CD4-positive, CD25-positive, alpha-beta regulatory T cell (primary cell): Measurements from ENCODE around the gene ACO1. TPM values are rescaled to one million over a fixed set of nuclear protein-coding genes. Genes with fewer than 3 reads are reported as not detected.

Experiments
- ATAC-seq, 2 donors: fragments of 150-1000 bp; cut with Tn5 transposase; one replicate each; pipeline ENCODE4 v1.10.0; 2021; ENCODE audit warnings: low read depth in 2 of 2, moderate number of reproducible peaks in 2 of 2, moderate library complexity in 1 of 2
- DNase-seq, 3 donors: peaks; one replicate each; pipeline versions ENCODE4 v3.0.0 to v3.0.0-alpha.2; 2012 to 2022; ENCODE audit warnings: mixed read lengths in 1 of 3
- H3K27ac ChIP-seq: one replicate; pipeline ENCODE4 v1.7.0; 2013; ENCODE audit warnings: mild to moderate bottlenecking, low read length; ENCODE audit not compliant: insufficient read depth, poor library complexity, severe bottlenecking
- H3K27me3 ChIP-seq: one replicate; pipeline ENCODE4 v1.7.0; 2013; ENCODE audit warnings: low read length; ENCODE audit not compliant: control insufficient read depth, insufficient read depth
- H3K36me3 ChIP-seq: one replicate; pipeline ENCODE4 v1.7.0; 2013; ENCODE audit warnings: mild to moderate bottlenecking, low read length, moderate library complexity; ENCODE audit not compliant: control insufficient read depth, insufficient read depth
- H3K4me1 ChIP-seq: 2 replicates; pipeline ENCODE4 v1.7.0; 2013; ENCODE audit warnings: mild to moderate bottlenecking, low read length; ENCODE audit not compliant: insufficient read depth, control insufficient read depth, poor library complexity, severe bottlenecking
- H3K4me3 ChIP-seq: one replicate; pipeline ENCODE4 v1.7.0; 2013; ENCODE audit warnings: low read depth, mild to moderate bottlenecking, low read length, moderate library complexity
- H3K9me3 ChIP-seq, 2 experiments: 1 replicate in 1 of 2; 2 replicates in 1 of 2; pipeline ENCODE4 v1.7.0; 2013; ENCODE audit warnings: low read length in 2 of 2, mild to moderate bottlenecking in 1 of 2, moderate library complexity in 1 of 2; ENCODE audit not compliant: control insufficient read depth in 2 of 2
- H3K27ac Mint-ChIP-seq, 3 donors: one replicate each; pipeline ENCODE4 v1.8.0; 2020 to 2022; ENCODE audit warnings: mild to moderate bottlenecking in 3 of 3, mixed read lengths in 3 of 3, moderate library complexity in 2 of 3
- H3K27me3 Mint-ChIP-seq: one replicate; pipeline ENCODE4 v1.8.0; 2022; ENCODE audit warnings: mild to moderate bottlenecking, mixed read lengths
- H3K36me3 Mint-ChIP-seq: one replicate; pipeline ENCODE4 v1.8.0; 2020; ENCODE audit warnings: mixed read lengths
- H3K4me1 Mint-ChIP-seq, 4 donors: one replicate each; pipeline ENCODE4 v1.8.0; 2020 to 2022; ENCODE audit warnings: mixed read lengths in 4 of 4, mild to moderate bottlenecking in 1 of 4
- H3K4me3 Mint-ChIP-seq, 4 donors: one replicate each; pipeline ENCODE4 v1.8.0; 2020 to 2022; ENCODE audit warnings: mild to moderate bottlenecking in 4 of 4, mixed read lengths in 4 of 4, moderate library complexity in 3 of 4
- H3K9me3 Mint-ChIP-seq, 7 donors: one replicate each; pipeline ENCODE4 v1.8.0; 2020 to 2022; ENCODE audit warnings: mixed read lengths in 7 of 7, mild to moderate bottlenecking in 3 of 7, moderate library complexity in 2 of 7
- polyA plus RNA-seq, 4 donors: library from polyadenylated mRNA; unstranded; fragments of 300-500 nt; fragmentation: Illumina TruSeq; gene quantifications; one replicate each; pipeline ENCODE4 v1.2.3, GENCODE V29; 2021
- total RNA-seq: library from RNA; stranded (reverse); gene quantifications from one replicate; pipeline ENCODE4 v1.2.3, GENCODE V29; 2022

ACO1 gene
- total and polyA plus RNA-seq, 5 donors from 2014 or later: 3.6 to 7.4 (median 6.0) TPM

DNA sequence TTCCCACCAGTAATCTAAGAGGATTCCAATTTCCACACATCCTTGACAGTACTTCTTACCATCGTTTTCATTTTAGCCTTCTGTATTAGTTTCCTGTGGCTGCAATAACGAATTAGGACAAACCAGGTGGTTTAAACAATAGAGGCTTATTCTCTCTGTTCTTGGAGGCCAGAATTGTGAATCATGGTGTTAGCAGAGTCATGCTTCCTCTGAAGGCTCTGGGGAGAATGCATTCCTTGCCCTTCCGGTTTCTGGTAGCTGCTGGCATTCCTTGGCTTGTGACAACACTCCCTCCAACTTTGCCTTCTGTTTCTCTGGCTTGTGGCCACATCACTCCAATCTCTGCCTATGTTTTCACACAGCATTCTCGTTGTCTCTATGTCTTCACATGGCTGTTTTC is 118.0 kb downstream of the ACO1 start:
- Histone ChIP-seq H3K4me3 (no peak overlapping the region), H3K4me1 (no peaks in the 10 kb centered on the region), H3K27me3 (no peaks in the 10 kb centered on the region), H3K27ac (no peak overlapping the region), H3K9me3 (no peaks in the 10 kb centered on the region), H3K36me3 (peaks cover 37% of the 10 kb centered on the region)
- no peaks in the 10 kb centered on the region for H3K27me3 Mint-ChIP-seq
- no peak overlapping the region for H3K4me3 Mint-ChIP-seq
- peaks cover 5 to 29% (median 12%) of the 10 kb centered on the region in 4 donors for H3K4me1 Mint-ChIP-seq
- no peaks in the 10 kb centered on the region for H3K9me3 Mint-ChIP-seq
- DNase-seq (no peak), ATAC-seq (no peak)
- H3K36me3 Mint-ChIP-seq: peaks cover 36% of the 10 kb centered on the region
- no peak overlapping the region for H3K27ac Mint-ChIP-seq

- Histone ChIP-seq H3K4me3 (no peak overlapping the region), H3K27me3 (no peaks in the 10 kb centered on the region), H3K4me1 (no peaks in the 10 kb centered on the region), H3K27ac (no peak overlapping the region), H3K36me3 (peaks cover 34% of the 10 kb centered on the region), H3K9me3 (no peaks in the 10 kb centered on the region)
- DNase-seq (no peak), ATAC-seq (no peak)
- no peaks in the 10 kb centered on the region for H3K9me3 Mint-ChIP-seq
- H3K4me3 Mint-ChIP-seq: no peak overlapping the region
- peaks cover 10 to 29% (median 14%) of the 10 kb centered on the region in 4 donors for H3K4me1 Mint-ChIP-seq
- peaks cover 34% of the 10 kb centered on the region for H3K36me3 Mint-ChIP-seq
- no peak overlapping the region for H3K27ac Mint-ChIP-seq
- H3K27me3 Mint-ChIP-seq: no peaks in the 10 kb centered on the region
Observed at GRCh38 chr9:32503008-32503407, 118.6 kb downstream of the ACO1 start.

Other genes with a start within 250 kb of the ACO1 start
- gene RIGI, start 141.6 kb downstream of the ACO1 start, total RNA-seq: 21.1 TPM
- 10 to 100 TPM; 18.3 to 25.3 (median 20.9) TPM for gene RIGI, start 141.6 kb downstream of the ACO1 start, polyA plus RNA-seq
- gene SMIM27, start 167.7 kb downstream of the ACO1 start, total RNA-seq: 30.8 TPM
- gene SMIM27, start 167.7 kb downstream of the ACO1 start, polyA plus RNA-seq: 100 to 1,000 TPM in 2 of 4 donors, 10 to 100 TPM in 2; 86.8 to 102 (median 100) TPM
- gene TOPORS, start 167.9 kb downstream of the ACO1 start, total RNA-seq: 29.8 TPM
- 10 to 100 TPM; 26.9 to 29.8 (median 28.2) TPM for gene TOPORS, start 167.9 kb downstream of the ACO1 start, polyA plus RNA-seq
- gene NDUFB6, start 188.5 kb downstream of the ACO1 start, total RNA-seq: 19.6 TPM
- 100 to 1,000 TPM in 1 of 4 donors, 10 to 100 TPM in 3; 71.4 to 109 (median 80.4) TPM for gene NDUFB6, start 188.5 kb downstream of the ACO1 start, polyA plus RNA-seq